ENCODE measurements around the gene FANK1.

GRCh38 chr10:126054191-126054590 lies 157.8 kb downstream of the FANK1 start:
- TF ChIP-seq, protein P1, sequence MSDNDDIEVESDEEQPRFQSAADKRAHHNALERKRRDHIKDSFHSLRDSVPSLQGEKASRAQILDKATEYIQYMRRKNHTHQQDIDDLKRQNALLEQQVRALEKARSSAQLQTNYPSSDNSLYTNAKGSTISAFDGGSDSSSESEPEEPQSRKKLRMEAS (IDR thresholded peaks at IDR 0.05), result no peak
- TF ChIP-seq TAF1 (IDR thresholded peaks at IDR 0.05; ENCODE audit: low read depth), result no peak
- TF ChIP-seq, protein P2, sequence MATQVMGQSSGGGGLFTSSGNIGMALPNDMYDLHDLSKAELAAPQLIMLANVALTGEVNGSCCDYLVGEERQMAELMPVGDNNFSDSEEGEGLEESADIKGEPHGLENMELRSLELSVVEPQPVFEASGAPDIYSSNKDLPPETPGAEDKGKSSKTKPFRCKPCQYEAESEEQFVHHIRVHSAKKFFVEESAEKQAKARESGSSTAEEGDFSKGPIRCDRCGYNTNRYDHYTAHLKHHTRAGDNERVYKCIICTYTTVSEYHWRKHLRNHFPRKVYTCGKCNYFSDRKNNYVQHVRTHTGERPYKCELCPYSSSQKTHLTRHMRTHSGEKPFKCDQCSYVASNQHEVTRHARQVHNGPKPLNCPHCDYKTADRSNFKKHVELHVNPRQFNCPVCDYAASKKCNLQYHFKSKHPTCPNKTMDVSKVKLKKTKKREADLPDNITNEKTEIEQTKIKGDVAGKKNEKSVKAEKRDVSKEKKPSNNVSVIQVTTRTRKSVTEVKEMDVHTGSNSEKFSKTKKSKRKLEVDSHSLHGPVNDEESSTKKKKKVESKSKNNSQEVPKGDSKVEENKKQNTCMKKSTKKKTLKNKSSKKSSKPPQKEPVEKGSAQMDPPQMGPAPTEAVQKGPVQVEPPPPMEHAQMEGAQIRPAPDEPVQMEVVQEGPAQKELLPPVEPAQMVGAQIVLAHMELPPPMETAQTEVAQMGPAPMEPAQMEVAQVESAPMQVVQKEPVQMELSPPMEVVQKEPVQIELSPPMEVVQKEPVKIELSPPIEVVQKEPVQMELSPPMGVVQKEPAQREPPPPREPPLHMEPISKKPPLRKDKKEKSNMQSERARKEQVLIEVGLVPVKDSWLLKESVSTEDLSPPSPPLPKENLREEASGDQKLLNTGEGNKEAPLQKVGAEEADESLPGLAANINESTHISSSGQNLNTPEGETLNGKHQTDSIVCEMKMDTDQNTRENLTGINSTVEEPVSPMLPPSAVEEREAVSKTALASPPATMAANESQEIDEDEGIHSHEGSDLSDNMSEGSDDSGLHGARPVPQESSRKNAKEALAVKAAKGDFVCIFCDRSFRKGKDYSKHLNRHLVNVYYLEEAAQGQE (IDR thresholded peaks at IDR 0.05; ENCODE audit: low read depth), result no peak
- TF ChIP-seq EP300 (IDR thresholded peaks at IDR 0.05; ENCODE audit: borderline replicate concordance), result no peak
- TF ChIP-seq CEBPB (IDR thresholded peaks at IDR 0.05), result no peak
- no peak for TF ChIP-seq CREB1 (IDR thresholded peaks at IDR 0.05; ENCODE audit: low read depth)
- TF ChIP-seq, protein P3, sequence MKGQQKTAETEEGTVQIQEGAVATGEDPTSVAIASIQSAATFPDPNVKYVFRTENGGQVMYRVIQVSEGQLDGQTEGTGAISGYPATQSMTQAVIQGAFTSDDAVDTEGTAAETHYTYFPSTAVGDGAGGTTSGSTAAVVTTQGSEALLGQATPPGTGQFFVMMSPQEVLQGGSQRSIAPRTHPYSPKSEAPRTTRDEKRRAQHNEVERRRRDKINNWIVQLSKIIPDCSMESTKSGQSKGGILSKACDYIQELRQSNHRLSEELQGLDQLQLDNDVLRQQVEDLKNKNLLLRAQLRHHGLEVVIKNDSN (IDR thresholded peaks at IDR 0.05), result no peak
- no peak for TF ChIP-seq RAD21 (IDR thresholded peaks at IDR 0.05; ENCODE audit: low read depth)

Measured in Ishikawa (cell line).